HepG2 (cell line): Measurements from ENCODE around the gene SIRT6. TPM values are rescaled to one million over a fixed set of nuclear protein-coding genes. Genes with fewer than 3 reads are reported as not detected.

ENCODE experiments used
- ATAC-seq: fragments of 200-7000 bp; cut with Tn5 transposase; 3 replicates; pipeline ENCODE4 v1.9.1; 2020; ENCODE audit warnings: mild to moderate bottlenecking, moderate library complexity
- BruUV-seq: library from RNA; stranded (reverse); fragments of 400-500 nt; replicated peaks from 2 replicates; lab custom pipeline; 2021; lab: Mats Ljungman, UMichigan
- CTCF ChIA-PET: fragments of 300-600 bp; formaldehyde crosslinking; extraction: SDS; loops from one replicate; lab custom pipeline; 2021; ENCODE audit warnings: low total read pairs, inconsistent platforms, low intra/inter-chr PET ratio; lab: Yijun Ruan, JAX
- POLR2A ChIA-PET: fragments of 350-600 bp; sonication (Branson Sonifier 250); formaldehyde crosslinking; loops from one replicate; lab custom pipeline; 2020; ENCODE audit warnings: antibody characterized with exemption, inconsistent platforms; lab: Yijun Ruan, JAX
- DNase-seq: peaks from one replicate; pipeline ENCODE4 v3.0.0-alpha.2; 2015; ENCODE audit warnings: low spot score
- FAIRE-seq: peaks from 3 replicates; lab custom pipeline; 2011; peaks lifted over from hg19 to GRCh38; lab: Jason Lieb, UNC
- H2AFZ ChIP-seq: one replicate; pipeline ENCODE4 v1.6.1; 2011; ENCODE audit warnings: low read length, inconsistent platforms
- H3K27ac ChIP-seq: fragments of 300-600 bp; 3 replicates; pipeline ENCODE4 v1.8.0; 2011; ENCODE audit warnings: mixed run types, mild to moderate bottlenecking, mixed read lengths, low read length, inconsistent platforms; ENCODE audit not compliant: insufficient read depth; ENCODE audit errors: extremely low read length
- H3K27me3 ChIP-seq, 2 experiments: fragments of 200-600 bp in 1 of 2; 2 replicates in 1 of 2; 3 replicates in 1 of 2; pipeline versions ENCODE4 v1.6.0 to v1.8.0; 2011; ENCODE audit warnings: low read length in 2 of 2, mild to moderate bottlenecking in 2 of 2, moderate library complexity in 2 of 2, inconsistent platforms in 1 of 2; ENCODE audit not compliant: insufficient read depth in 2 of 2, control insufficient read depth in 1 of 2
- H3K36me3 ChIP-seq, 2 experiments: fragments of 200-600 bp in 1 of 2; replicated peaks in 1 of 2; 2 replicates in 1 of 2; 3 replicates in 1 of 2; pipeline versions ENCODE4 v1.5.1 to v1.8.0; 2011; ENCODE audit warnings: low read length in 2 of 2, inconsistent platforms in 1 of 2; ENCODE audit not compliant: insufficient read depth in 2 of 2, control insufficient read depth in 1 of 2
- H3K4me1 ChIP-seq: 2 replicates; pipeline ENCODE4 v1.5.1; 2012; ENCODE audit warnings: low read length, inconsistent platforms; ENCODE audit not compliant: insufficient read depth
- H3K4me2 ChIP-seq: 2 replicates; pipeline ENCODE4 v1.6.0; 2011; ENCODE audit warnings: low read depth, low read length, inconsistent platforms
- H3K4me3 ChIP-seq, 3 experiments: fragments of 200-600 bp in 1 of 3; sonication (generic), shearing (Covaris generic) in 1 of 3; replicated peaks in 1 of 3; 2 replicates each; pipeline ENCODE4 v1.5.1; 2011 to 2016; ENCODE audit warnings: low read length in 3 of 3, inconsistent platforms in 2 of 3, low read depth in 2 of 3, mild to moderate bottlenecking in 2 of 3, control low read depth in 1 of 3, mixed read lengths in 1 of 3; ENCODE audit not compliant: insufficient read depth in 1 of 3
- H3K79me2 ChIP-seq: one replicate; pipeline ENCODE4 v1.6.1; 2011; ENCODE audit warnings: low read length, inconsistent platforms; ENCODE audit not compliant: insufficient read depth
- H3K9ac ChIP-seq: 2 replicates; pipeline ENCODE4 v1.6.0; 2011; ENCODE audit warnings: mild to moderate bottlenecking, low read depth, low read length, inconsistent platforms; ENCODE audit not compliant: insufficient read depth
- H3K9me3 ChIP-seq: 2 replicates; pipeline ENCODE4 v1.5.1; 2012; ENCODE audit warnings: mild to moderate bottlenecking, low read length
- H4K20me1 ChIP-seq: 2 replicates; pipeline ENCODE4 v1.6.0; 2011; ENCODE audit warnings: inconsistent platforms, mild to moderate bottlenecking, low read length, moderate library complexity; ENCODE audit not compliant: insufficient read depth
- AGO2 ChIP-seq: fragments of 200-400 bp; formaldehyde crosslinking; optimal IDR thresholded peaks from 2 replicates; pipeline ENCODE3; 2017; ENCODE audit warnings: mild to moderate bottlenecking, low read depth, low read length, moderate library complexity
- MEF2D ChIP-seq: sonication (generic); formaldehyde crosslinking; IDR thresholded peaks from 2 replicates; pipeline ENCODE4 v1.5.1; 2020; ENCODE audit warnings: mild to moderate bottlenecking, missing genetic modification reagents
- RBM39 ChIP-seq: fragments of 200-400 bp; formaldehyde crosslinking; IDR thresholded peaks from one replicate; pipeline ENCODE4 v1.6.1; 2018; ENCODE audit warnings: antibody characterized with exemption, mild to moderate bottlenecking, low read depth, low read length; ENCODE audit not compliant: poor library complexity, severe bottlenecking
- SMC3 ChIP-seq: IDR thresholded peaks from 2 replicates; pipeline ENCODE4 v1.6.1; 2011; ENCODE audit warnings: low read length, improper control_type of control experiment
- ZFP91 ChIP-seq: sonication (generic); formaldehyde crosslinking; IDR thresholded peaks from 2 replicates; pipeline ENCODE4 v1.9.0; 2022; ENCODE audit warnings: missing genetic modification reagents, mild to moderate bottlenecking, borderline replicate concordance
- WGBS: methylation state at CpG from one replicate; pipeline ENCODE4 v1.1.6; 2017; ENCODE audit warnings: low lambda C conversion rate; 5-methylcytosine and 5-hydroxymethylcytosine counted together
- in situ Hi-C: cut with HindIII; loops from 2 replicates; pipeline ENCODE4 v1.10.0; 2017; ENCODE audit warnings: low pct_unique_long_range_greater_than_20kb; ENCODE audit not compliant: extremely low pct_ligation_motif_present
- intact Hi-C: fragments of 100-400 bp; cut with micrococcal nuclease; formaldehyde crosslinking; loops from one replicate; pipeline ENCODE4 v1.10.0; 2022; ENCODE audit not compliant: unreplicated experiment
- polyA plus RNA-seq, 8 experiments: library from polyadenylated mRNA; depleted of rRNA in 3 of 8; stranded (reverse) in 7 of 8; unstranded in 1 of 8; fragments of >200 nt; fragmentation: Illumina TruSeq in 4 of 8; extraction: Trizol in 4 of 8; gene quantifications; 2 replicates each; pipeline versions ENCODE4 v1.2.1 to v1.2.3, GENCODE V29; 2011 to 2016; ENCODE audit warnings: low read depth in 4 of 8, missing spikeins in 1 of 8, mixed read lengths in 1 of 8; ENCODE audit not compliant: insufficient read depth in 1 of 8
- total RNA-seq, 5 experiments: library from RNA; depleted of rRNA; stranded (reverse); fragments of >200 nt; fragmentation: Illumina TruSeq; extraction: Trizol; gene quantifications; 2 replicates each; pipeline ENCODE4 v1.2.3, GENCODE V29; 2016; ENCODE audit warnings: low read depth in 1 of 5

The SIRT6 gene
- total and polyA plus RNA-seq, 2 of the 13 experiments (the other 11 are each of a cell fraction or from before 2014, with no cell fraction given): 11.0 to 18.4 TPM

DNA sequence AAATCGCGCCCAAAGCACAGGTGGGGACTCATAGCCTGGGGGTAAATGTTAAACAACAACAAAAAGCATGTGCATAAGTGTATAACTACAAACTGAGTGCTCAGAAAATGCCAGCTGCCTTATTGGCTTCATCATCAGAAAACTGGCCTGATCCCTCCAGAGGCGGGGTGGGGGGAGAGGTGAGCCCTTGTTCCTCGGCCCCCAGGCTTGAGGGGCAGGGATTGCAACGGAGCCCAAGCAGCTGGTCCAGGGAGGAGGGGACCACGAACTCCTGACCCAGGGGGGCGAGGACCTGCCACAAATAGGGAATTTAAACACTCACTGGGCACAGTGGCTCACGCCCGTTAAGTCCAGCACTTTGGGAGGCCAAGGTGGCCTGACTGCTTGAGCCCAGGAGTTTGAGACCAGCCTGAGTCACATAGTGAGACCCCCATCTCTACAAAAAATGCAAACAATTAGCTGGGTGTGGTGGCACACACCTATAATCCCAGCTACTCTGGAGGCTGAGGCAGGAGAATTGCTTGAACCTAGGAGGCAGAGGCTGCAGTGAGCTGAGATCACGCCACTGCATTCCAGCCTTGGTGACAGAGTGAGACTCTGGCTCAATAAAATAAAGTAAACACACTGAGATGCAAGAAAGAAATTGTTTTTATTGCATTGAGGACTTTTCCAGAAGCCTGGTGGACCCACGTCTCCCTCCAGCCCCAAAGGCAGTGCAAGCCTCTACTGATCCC lies 8.7 kb downstream of the SIRT6 start:
- Histone ChIP-seq H3K9ac (no peak overlapping the region), H3K9me3 (no peaks in the 10 kb centered on the region), H3K27ac (no peak overlapping the region), H3K27me3 (no peaks in the 10 kb centered on the region), H3K36me3 (no peaks in the 10 kb centered on the region; a peak in 1 of 5 replicates), H3K4me2 (no peak overlapping the region), H2AFZ (no peak overlapping the region), H3K79me2 (no peaks in the 10 kb centered on the region), H4K20me1 (peaks cover 4% of the 10 kb centered on the region; the same call in 1 of the 2 replicates), H3K4me1 (no peaks in the 10 kb centered on the region), H3K4me3 (no peak overlapping the region)
- no TSS peak for BruUV-seq
- in situ Hi-C loops: no loop called here
- CTCF ChIA-PET: no interaction called here
- no peak for FAIRE-seq
- no peak for ATAC-seq
- no peak for DNase-seq
- WGBS: 69% methylated on average over 7 of the region's 11 CpGs
- POLR2A ChIA-PET: interaction anchor here (1.2 kb wide), 1 partner anchor 36 kb away, joined by 3 read pairs; no protein-coding TSS in a partner anchor
- intact Hi-C loops: no loop called here
- no peak for TF ChIP-seq SMC3
- 0 out of 2 replicates have a peak, but pooled peaks have one; percentile 7 for TF ChIP-seq MEF2D
- 0 out of 2 replicates have a peak, but pooled peaks have one; percentile 7 for TF ChIP-seq ZFP91
- peak; percentile 21 for TF ChIP-seq AGO2
- peak; percentile 14 for TF ChIP-seq RBM39
